Upper lobe of left lung (tissue), 4 donors: Measurements from ENCODE around the gene CSF1.

Experiments
- POLR2AphosphoS5 ChIP-seq, 2 donors: sonication (generic); formaldehyde crosslinking; IDR thresholded peaks; one replicate each; pipeline ENCODE4 v1.5.1; 2017; ENCODE audit warnings: antibody characterized with exemption in 2 of 2
- TF ChIP-seq, protein P1 (sequence below), 6 experiments: fragments of 450-650 bp in 4 of 6; fragments of 200-600 bp in 2 of 6; sonication (generic) in 2 of 6; IDR thresholded peaks; one replicate each; pipeline ENCODE4 v1.5.1; 2016 to 2019; ENCODE audit warnings: antibody characterized with exemption in 6 of 6

DNA sequence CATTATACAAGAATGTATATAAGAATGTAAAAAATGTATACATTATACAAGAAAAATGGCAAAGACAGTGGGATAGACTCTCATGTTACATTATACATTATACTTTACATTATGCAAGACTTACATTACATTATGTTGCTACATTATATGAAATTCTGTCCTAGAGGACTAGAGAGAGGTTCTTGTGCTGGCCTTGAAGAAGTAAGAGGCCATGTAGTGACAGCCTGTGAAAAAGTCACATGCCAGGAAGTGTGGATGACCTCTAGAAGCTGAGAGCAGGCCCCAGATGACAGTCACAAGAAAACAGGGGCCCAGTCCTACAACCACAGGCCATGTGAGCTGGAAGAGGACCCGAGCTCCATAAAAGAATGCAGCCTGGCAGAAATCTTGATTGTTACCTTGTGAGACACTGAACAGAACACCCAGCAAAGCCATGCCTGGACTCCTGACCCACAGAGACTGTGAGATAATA lies 43.4 kb downstream of the CSF1 start:
- TF ChIP-seq, protein P1, sequence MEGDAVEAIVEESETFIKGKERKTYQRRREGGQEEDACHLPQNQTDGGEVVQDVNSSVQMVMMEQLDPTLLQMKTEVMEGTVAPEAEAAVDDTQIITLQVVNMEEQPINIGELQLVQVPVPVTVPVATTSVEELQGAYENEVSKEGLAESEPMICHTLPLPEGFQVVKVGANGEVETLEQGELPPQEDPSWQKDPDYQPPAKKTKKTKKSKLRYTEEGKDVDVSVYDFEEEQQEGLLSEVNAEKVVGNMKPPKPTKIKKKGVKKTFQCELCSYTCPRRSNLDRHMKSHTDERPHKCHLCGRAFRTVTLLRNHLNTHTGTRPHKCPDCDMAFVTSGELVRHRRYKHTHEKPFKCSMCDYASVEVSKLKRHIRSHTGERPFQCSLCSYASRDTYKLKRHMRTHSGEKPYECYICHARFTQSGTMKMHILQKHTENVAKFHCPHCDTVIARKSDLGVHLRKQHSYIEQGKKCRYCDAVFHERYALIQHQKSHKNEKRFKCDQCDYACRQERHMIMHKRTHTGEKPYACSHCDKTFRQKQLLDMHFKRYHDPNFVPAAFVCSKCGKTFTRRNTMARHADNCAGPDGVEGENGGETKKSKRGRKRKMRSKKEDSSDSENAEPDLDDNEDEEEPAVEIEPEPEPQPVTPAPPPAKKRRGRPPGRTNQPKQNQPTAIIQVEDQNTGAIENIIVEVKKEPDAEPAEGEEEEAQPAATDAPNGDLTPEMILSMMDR (IDR thresholded peaks at IDR 0.05): no peak
- TF ChIP-seq POLR2AphosphoS5 (IDR thresholded peaks at IDR 0.05): no peak
